Duodenal mucosa (tissue), 2 donors: Measurements from ENCODE around the gene USP46.

Source experiments
- H3K27ac ChIP-seq: one replicate; pipeline ENCODE4 v1.7.0; 2013; ENCODE audit warnings: low read depth, low read length
- H3K27me3 ChIP-seq, 2 donors: one replicate each; pipeline ENCODE4 v1.7.0; 2013; ENCODE audit warnings: low read length in 2 of 2, control low read depth in 1 of 2; ENCODE audit not compliant: insufficient read depth in 2 of 2, control insufficient read depth in 1 of 2
- H3K36me3 ChIP-seq, 2 donors: one replicate each; pipeline ENCODE4 v1.7.0; 2013; ENCODE audit warnings: low read length in 2 of 2, control low read depth in 1 of 2; ENCODE audit not compliant: insufficient read depth in 2 of 2, control insufficient read depth in 1 of 2
- H3K4me1 ChIP-seq, 2 donors: one replicate each; pipeline ENCODE4 v1.7.0; 2013; ENCODE audit warnings: low read length in 2 of 2, control low read depth in 1 of 2; ENCODE audit not compliant: insufficient read depth in 2 of 2, control insufficient read depth in 1 of 2
- H3K4me3 ChIP-seq, 2 donors: one replicate each; pipeline ENCODE4 v1.7.0; 2013; ENCODE audit warnings: low read length in 2 of 2, low read depth in 1 of 2
- H3K9ac ChIP-seq, 2 donors: one replicate each; pipeline ENCODE4 v1.7.0; 2013; ENCODE audit warnings: low read length in 2 of 2, low read depth in 1 of 2
- H3K9me3 ChIP-seq, 2 donors: one replicate each; pipeline ENCODE4 v1.7.0; 2013; ENCODE audit warnings: low read length in 2 of 2, control low read depth in 1 of 2; ENCODE audit not compliant: control insufficient read depth in 1 of 2

The USP46 gene

GRCh38 chr4:52680381-52680780, 21.3 kb upstream of the USP46 start:
- Histone ChIP-seq H3K36me3 (no peaks in the 10 kb centered on the region), H3K27me3 (no peaks in the 10 kb centered on the region), H3K4me1 (no peaks in the 10 kb centered on the region), H3K27ac (no peak overlapping the region), H3K9ac (no peak overlapping the region), H3K9me3 (no peaks in the 10 kb centered on the region), H3K4me3 (no peak overlapping the region)

- no peak overlapping the region for H3K27ac ChIP-seq
- no peaks in the 10 kb centered on the region for H3K4me1 ChIP-seq
- H3K9ac ChIP-seq = no peak overlapping the region
- H3K27me3 ChIP-seq = no peaks in the 10 kb centered on the region
- no peak overlapping the region for H3K4me3 ChIP-seq
- H3K9me3 ChIP-seq = no peaks in the 10 kb centered on the region
- H3K36me3 ChIP-seq = no peaks in the 10 kb centered on the region
Observed at GRCh38 chr4:52676536-52676935, 17.4 kb upstream of the USP46 start.

DNA sequence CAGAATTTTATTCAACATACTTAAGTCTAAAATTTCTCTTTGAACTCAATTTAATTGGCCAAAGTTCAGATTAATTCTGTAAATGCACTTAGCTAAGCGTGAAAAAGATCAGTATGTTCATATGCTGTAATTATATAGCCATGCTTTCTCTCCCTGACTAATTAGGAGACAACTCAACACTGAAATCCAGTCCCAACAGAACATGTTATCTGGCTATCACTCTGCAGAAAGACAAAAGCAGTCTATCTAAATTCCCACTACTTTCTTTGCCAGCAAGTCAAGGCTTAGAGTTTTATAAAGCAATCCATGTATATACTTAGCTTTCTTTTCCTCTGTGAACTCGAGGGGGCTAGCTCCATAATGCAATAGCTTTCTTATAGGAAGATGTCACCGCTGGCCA, 16.0 kb upstream of the USP46 start:
- H3K4me3 ChIP-seq = no peak overlapping the region
- no peaks in the 10 kb centered on the region for H3K9me3 ChIP-seq
- no peak overlapping the region for H3K9ac ChIP-seq
- H3K27ac ChIP-seq = no peak overlapping the region
- no peaks in the 10 kb centered on the region for H3K36me3 ChIP-seq
- no peaks in the 10 kb centered on the region for H3K27me3 ChIP-seq
- no peaks in the 10 kb centered on the region for H3K4me1 ChIP-seq

- H3K4me1 ChIP-seq = no peaks in the 10 kb centered on the region
- no peak overlapping the region for H3K4me3 ChIP-seq
- H3K9me3 ChIP-seq = no peaks in the 10 kb centered on the region
- no peaks in the 10 kb centered on the region for H3K27me3 ChIP-seq
- H3K9ac ChIP-seq = no peak overlapping the region
- H3K27ac ChIP-seq = no peak overlapping the region
- H3K36me3 ChIP-seq = no peaks in the 10 kb centered on the region
Observed at GRCh38 chr4:52670739-52671138, 11.6 kb upstream of the USP46 start.

- Histone ChIP-seq H3K4me3 (no peak overlapping the region), H3K27me3 (no peaks in the 10 kb centered on the region), H3K9me3 (no peaks in the 10 kb centered on the region), H3K9ac (no peak overlapping the region), H3K27ac (no peak overlapping the region), H3K36me3 (no peaks in the 10 kb centered on the region), H3K4me1 (no peaks in the 10 kb centered on the region)
Observed at GRCh38 chr4:52670121-52670520, 11.0 kb upstream of the USP46 start.

DNA sequence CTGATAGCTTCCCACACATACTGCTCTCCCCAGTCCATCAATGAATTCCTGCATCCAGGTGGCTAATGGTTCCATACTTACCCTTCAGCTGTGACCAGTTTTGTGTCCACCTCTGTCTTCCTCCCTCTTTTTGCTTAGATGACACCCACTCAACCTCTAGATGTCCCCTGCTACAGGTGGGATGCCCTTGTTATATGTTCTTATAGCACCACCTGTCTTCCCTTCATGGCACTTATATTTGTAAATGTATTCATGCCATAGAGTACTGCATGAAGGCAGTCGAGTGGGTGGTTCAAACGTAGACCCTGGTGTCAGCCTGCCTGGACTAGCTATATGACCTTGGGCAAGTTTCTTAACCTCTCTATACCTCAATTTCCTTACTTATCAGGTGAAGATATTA, 6.5 kb upstream of the USP46 start:
- H3K36me3 ChIP-seq = no peaks in the 10 kb centered on the region
- H3K4me1 ChIP-seq = peaks cover 15 to 18% of the 10 kb centered on the region in 2 donors
- H3K27me3 ChIP-seq = no peaks in the 10 kb centered on the region
- peaks cover 0 to 3% of the 10 kb centered on the region in 2 donors for H3K9me3 ChIP-seq
- H3K27ac ChIP-seq = no peak overlapping the region
- H3K9ac ChIP-seq = no peak overlapping the region
- H3K4me3 ChIP-seq = no peak overlapping the region

- Histone ChIP-seq H3K27ac (no peak overlapping the region), H3K9ac (no peak overlapping the region), H3K4me3 (no peak overlapping the region), H3K36me3 (no peaks in the 10 kb centered on the region), H3K4me1 (peaks cover 23% of the 10 kb centered on the region in 2 donors), H3K9me3 (peaks cover 0 to 3% of the 10 kb centered on the region in 2 donors), H3K27me3 (no peaks in the 10 kb centered on the region)
Observed at GRCh38 chr4:52664479-52664878, 5.4 kb upstream of the USP46 start.

- H3K4me1 ChIP-seq = peaks cover 32 to 36% of the 10 kb centered on the region in 2 donors
- no peaks in the 10 kb centered on the region for H3K27me3 ChIP-seq
- peaks cover 0 to 3% of the 10 kb centered on the region in 2 donors for H3K9me3 ChIP-seq
- no peak overlapping the region for H3K27ac ChIP-seq
- H3K36me3 ChIP-seq = no peaks in the 10 kb centered on the region
- no peak overlapping the region for H3K4me3 ChIP-seq
- H3K9ac ChIP-seq = no peak overlapping the region
Observed at GRCh38 chr4:52661966-52662690, 3.0 kb upstream of the USP46 start.

DNA sequence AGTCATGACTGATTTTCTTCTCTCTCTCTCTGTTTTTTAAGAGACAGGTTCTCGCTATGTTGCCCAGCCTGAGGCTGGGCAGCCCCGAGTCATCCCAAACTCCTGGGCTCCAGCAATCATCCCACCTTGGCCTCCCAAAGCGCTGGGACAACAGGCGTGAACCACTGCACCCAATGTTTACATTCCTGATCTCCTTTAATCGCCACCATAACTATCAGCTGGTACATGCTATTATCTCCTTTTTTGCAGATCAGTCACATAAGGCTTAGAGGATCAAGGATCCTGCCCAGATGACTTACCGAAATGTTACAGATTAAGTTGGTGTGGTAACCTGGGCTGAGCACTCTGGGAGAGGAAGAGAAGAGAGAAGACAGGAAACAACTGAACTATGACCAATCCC, 1.5 kb upstream of the USP46 start:
- Histone ChIP-seq H3K27me3 (no peaks in the 10 kb centered on the region), H3K27ac (no peak overlapping the region), H3K9ac (no peak overlapping the region), H3K4me3 (no peak overlapping the region), H3K9me3 (peaks cover 0 to 3% of the 10 kb centered on the region in 2 donors), H3K4me1 (peaks cover 32 to 36% of the 10 kb centered on the region in 2 donors), H3K36me3 (no peaks in the 10 kb centered on the region)

- H3K4me3 ChIP-seq = peak overlapping the region; percentile 85 to 91
- peak overlapping the region; percentile 83 for H3K27ac ChIP-seq
- H3K9ac ChIP-seq = peak overlapping the region; percentile 72 to 84
- no peaks in the 10 kb centered on the region for H3K27me3 ChIP-seq
- H3K4me1 ChIP-seq = peaks cover 32 to 36% of the 10 kb centered on the region in 2 donors
- H3K9me3 ChIP-seq = peaks cover 0 to 3% of the 10 kb centered on the region in 2 donors
- H3K36me3 ChIP-seq = no peaks in the 10 kb centered on the region
Observed at GRCh38 chr4:52659722-52660261, 691 bp upstream of the USP46 start.
